Measurements from ENCODE around the gene NR2F1-AS1.

The NR2F1-AS1 gene

GRCh38 chr5:93580927-93581445 lies at the start of gene NR2F1-AS1:
Gene NR2F1-AS1 (minus strand): TSS chr5:93581219.
- no peak for DNase-seq
- peaks cover 30% of the 10 kb centered on the region for H3K4me1 Mint-ChIP-seq
- peaks cover 13% of the 10 kb centered on the region for H3K27me3 Mint-ChIP-seq
- no peaks in the 10 kb centered on the region for H3K36me3 Mint-ChIP-seq
- peak within 1 kb of the TSS; percentile 61 for H3K4me3 Mint-ChIP-seq
- H3K27ac Mint-ChIP-seq: peak within 1 kb of the TSS; percentile 28
- CTCF ChIA-PET: interaction anchor here (1.3 kb wide), 1 partner anchor 13 kb away, joined by 3 read pairs; no protein-coding TSS in a partner anchor
- H3K9me3 Mint-ChIP-seq: no peaks in the 10 kb centered on the region

GRCh38 chr5:93626801-93627200 lies 45.8 kb upstream of the NR2F1-AS1 start:
- DNase-seq: no peak
- H3K4me3 Mint-ChIP-seq: no peak overlapping the region
- CTCF ChIA-PET: no interaction called here
- peaks cover 1% of the 10 kb centered on the region for H3K4me1 Mint-ChIP-seq
- no peaks in the 10 kb centered on the region for H3K9me3 Mint-ChIP-seq
- H3K27ac Mint-ChIP-seq: no peak overlapping the region
- peaks cover under 1% of the 10 kb centered on the region for H3K36me3 Mint-ChIP-seq
- H3K27me3 Mint-ChIP-seq: peaks cover 7% of the 10 kb centered on the region

GRCh38 chr5:93623153-93623552 lies 42.1 kb upstream of the NR2F1-AS1 start:
- no peak for DNase-seq
- Mint-ChIP-seq H3K27me3 (peaks cover 24% of the 10 kb centered on the region), H3K36me3 (peaks cover 4% of the 10 kb centered on the region), H3K4me3 (no peak overlapping the region), H3K9me3 (no peaks in the 10 kb centered on the region), H3K27ac (no peak overlapping the region), H3K4me1 (peaks cover 17% of the 10 kb centered on the region)
- CTCF ChIA-PET: no interaction called here

- CTCF ChIA-PET: interaction anchor here (0.8 to 1.0 kb wide), 3 partner anchors 10 to 293 kb away, joined by 3 read pairs; no protein-coding TSS in a partner anchor
- peaks cover 4% of the 10 kb centered on the region for H3K36me3 Mint-ChIP-seq
- no peak overlapping the region for H3K27ac Mint-ChIP-seq
- H3K27me3 Mint-ChIP-seq: peaks cover 24% of the 10 kb centered on the region
- H3K4me3 Mint-ChIP-seq: no peak overlapping the region
- no peaks in the 10 kb centered on the region for H3K9me3 Mint-ChIP-seq
- peaks cover 17% of the 10 kb centered on the region for H3K4me1 Mint-ChIP-seq
- DNase-seq: no peak
Measured at GRCh38 chr5:93622240-93622885, 41.3 kb upstream of the NR2F1-AS1 start.

- CTCF ChIA-PET: interaction anchor here (1.0 to 2.0 kb wide), 3 partner anchors 14 to 294 kb away, joined by 3 to 10 read pairs (median 3); no protein-coding TSS in a partner anchor
- Mint-ChIP-seq H3K36me3 (peaks cover 4% of the 10 kb centered on the region), H3K4me3 (peak overlapping the region; percentile 37), H3K27ac (no peak overlapping the region), H3K4me1 (peaks cover 17% of the 10 kb centered on the region), H3K27me3 (peaks cover 27% of the 10 kb centered on the region), H3K9me3 (no peaks in the 10 kb centered on the region)
- peak; percentile 25 for DNase-seq
Measured at GRCh38 chr5:93621327-93621798, 40.3 kb upstream of the NR2F1-AS1 start.

- DNase-seq: peak; percentile 58
- Mint-ChIP-seq H3K4me3 (peak overlapping the region; percentile 81), H3K27ac (no peak overlapping the region), H3K36me3 (peaks cover 4% of the 10 kb centered on the region), H3K4me1 (peaks cover 17% of the 10 kb centered on the region), H3K27me3 (peaks cover 28% of the 10 kb centered on the region), H3K9me3 (no peaks in the 10 kb centered on the region)
- CTCF ChIA-PET: interaction anchor here (0.6 to 2.0 kb wide), 3 partner anchors 13 to 46 kb away, joined by 3 to 10 read pairs (median 4); no protein-coding TSS in a partner anchor
Measured at GRCh38 chr5:93620487-93621326, 39.7 kb upstream of the NR2F1-AS1 start.

- H3K9me3 Mint-ChIP-seq: no peaks in the 10 kb centered on the region
- CTCF ChIA-PET: no interaction called here
- DNase-seq: no peak
Measured at GRCh38 chr5:93616538-93617174, 35.6 kb upstream of the NR2F1-AS1 start.

GRCh38 chr5:93612855-93613243 lies 31.8 kb upstream of the NR2F1-AS1 start:
- peaks cover 3% of the 10 kb centered on the region for H3K4me1 Mint-ChIP-seq
- H3K27ac Mint-ChIP-seq: no peak overlapping the region
- H3K4me3 Mint-ChIP-seq: no peak overlapping the region
- peaks cover 63% of the 10 kb centered on the region for H3K27me3 Mint-ChIP-seq
- H3K36me3 Mint-ChIP-seq: no peaks in the 10 kb centered on the region
- DNase-seq: no peak
- no peaks in the 10 kb centered on the region for H3K9me3 Mint-ChIP-seq
- CTCF ChIA-PET: interaction anchor here (0.9 to 1.1 kb wide), 2 partner anchors 9 to 189 kb away, joined by 3 read pairs; no protein-coding TSS in a partner anchor

More at GRCh38 chr5:93616538-93617174, 35.6 kb upstream of the NR2F1-AS1 start:
- peaks cover 46% of the 10 kb centered on the region for H3K27me3 Mint-ChIP-seq
- no peak overlapping the region for H3K4me3 Mint-ChIP-seq
- peaks cover 3% of the 10 kb centered on the region for H3K36me3 Mint-ChIP-seq
- H3K27ac Mint-ChIP-seq: no peak overlapping the region
- peaks cover 14% of the 10 kb centered on the region for H3K4me1 Mint-ChIP-seq

GRCh38 chr5:93611976-93612854 lies 31.2 kb upstream of the NR2F1-AS1 start:
- peaks cover 70% of the 10 kb centered on the region for H3K27me3 Mint-ChIP-seq
- DNase-seq: peak; percentile 40
- peaks cover 5% of the 10 kb centered on the region for H3K4me1 Mint-ChIP-seq
- H3K27ac Mint-ChIP-seq: no peak overlapping the region
- CTCF ChIA-PET: interaction anchor here (0.9 to 1.1 kb wide), 2 partner anchors 10 to 189 kb away, joined by 3 read pairs; no protein-coding TSS in a partner anchor
- H3K36me3 Mint-ChIP-seq: no peaks in the 10 kb centered on the region
- H3K9me3 Mint-ChIP-seq: no peaks in the 10 kb centered on the region
- H3K4me3 Mint-ChIP-seq: no peak overlapping the region

- CTCF ChIA-PET: interaction anchor here (0.9 kb wide), 1 partner anchor 25 kb away, joined by 3 read pairs; no protein-coding TSS in a partner anchor
- Mint-ChIP-seq H3K27me3 (peaks cover 72% of the 10 kb centered on the region), H3K36me3 (no peaks in the 10 kb centered on the region), H3K27ac (no peak overlapping the region), H3K9me3 (no peaks in the 10 kb centered on the region), H3K4me1 (peaks cover 5% of the 10 kb centered on the region), H3K4me3 (no peak overlapping the region)
- DNase-seq: no peak
Measured at GRCh38 chr5:93611273-93611975, 30.4 kb upstream of the NR2F1-AS1 start.

- Mint-ChIP-seq H3K4me3 (no peak overlapping the region), H3K36me3 (no peaks in the 10 kb centered on the region), H3K27me3 (peaks cover 78% of the 10 kb centered on the region), H3K27ac (no peak overlapping the region), H3K9me3 (no peaks in the 10 kb centered on the region), H3K4me1 (peaks cover 5% of the 10 kb centered on the region)
- no peak for DNase-seq
- CTCF ChIA-PET: interaction anchor here (0.9 kb wide), 1 partner anchor 26 kb away, joined by 3 read pairs; no protein-coding TSS in a partner anchor
Measured at GRCh38 chr5:93610581-93611272, 29.7 kb upstream of the NR2F1-AS1 start.

GRCh38 chr5:93609762-93610161 lies 28.7 kb upstream of the NR2F1-AS1 start:
- CTCF ChIA-PET: no interaction called here
- Mint-ChIP-seq H3K9me3 (no peaks in the 10 kb centered on the region), H3K27me3 (peaks cover 83% of the 10 kb centered on the region), H3K4me1 (peaks cover 5% of the 10 kb centered on the region), H3K36me3 (no peaks in the 10 kb centered on the region), H3K27ac (no peak overlapping the region), H3K4me3 (no peak overlapping the region)
- DNase-seq: no peak
